GM11168 (cell line): ENCODE results near the gene PANK3.
"Not testable (repeated sequence)": the region's sequence is repeated elsewhere in the genome, so short reads cannot be mapped to it uniquely, and the experiment has no call there.

Source experiments
- in situ Hi-C: fragments of 300-500 bp; cut with MboI; formaldehyde crosslinking; loops from one replicate; pipeline ENCODE4 v1.12.0; 2022; ENCODE audit warnings: low sequenced_read_pairs; ENCODE audit not compliant: unreplicated experiment

Gene PANK3

DNA sequence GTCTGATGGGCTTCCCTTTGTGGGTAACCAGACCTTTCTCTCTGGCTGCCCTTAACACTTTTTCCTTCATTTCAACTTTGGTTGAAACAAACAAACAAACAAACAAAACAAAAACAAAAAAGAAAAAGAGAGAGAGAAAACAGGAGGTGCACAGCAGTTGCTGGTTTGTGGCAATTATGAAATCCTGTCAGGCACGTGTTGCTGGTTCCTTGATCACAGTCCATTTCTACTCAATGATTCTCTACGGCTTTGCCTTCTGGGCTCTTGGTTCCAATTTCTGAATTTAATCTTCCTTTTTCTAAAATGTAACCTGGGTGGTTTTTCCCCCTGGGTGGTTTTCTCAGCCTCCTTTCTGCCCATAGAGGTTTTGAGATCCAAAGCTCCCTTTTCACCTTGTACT lies 17.8 kb upstream of the PANK3 start:
- in situ Hi-C loops: no loop called here

DNA sequence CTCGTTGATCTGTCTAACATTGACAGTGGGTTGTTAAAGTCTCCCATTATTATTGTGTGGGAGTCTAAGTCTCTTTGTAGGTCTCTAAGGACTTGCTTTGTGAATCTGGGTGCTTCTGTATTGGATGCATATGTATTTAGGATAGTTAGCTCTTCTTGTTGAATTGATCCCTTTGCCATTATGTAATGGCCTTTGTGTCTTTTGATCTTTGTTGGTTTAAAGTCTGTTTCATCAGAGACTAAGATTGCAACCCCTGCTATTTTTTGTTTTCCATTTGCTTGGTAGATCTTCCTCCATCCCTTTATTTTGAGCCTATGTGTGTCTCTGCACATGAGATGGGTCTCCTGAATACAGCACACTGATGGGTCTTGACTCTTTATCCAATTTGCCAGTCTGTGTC lies 17.0 kb upstream of the PANK3 start:
- in situ Hi-C loops: not testable (repeated sequence)

DNA sequence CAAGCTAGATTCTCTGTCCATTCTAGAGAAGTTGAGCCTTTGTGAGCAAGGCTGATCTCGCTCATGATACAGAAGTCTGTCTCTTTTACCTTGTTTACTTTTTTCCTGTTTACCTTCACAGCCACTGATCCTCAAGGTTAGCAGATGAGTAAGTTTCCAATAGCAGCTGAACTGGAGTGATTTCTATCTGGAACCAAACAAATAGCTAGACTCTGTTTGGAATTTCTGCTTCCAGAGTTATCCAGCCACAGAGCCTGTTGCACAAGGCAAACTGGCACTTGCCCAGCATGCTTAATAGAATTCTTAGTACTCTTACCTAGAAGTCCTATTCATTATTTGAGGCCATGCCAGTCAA lies 12.8 kb upstream of the PANK3 start:
- in situ Hi-C loops: no loop called here

DNA sequence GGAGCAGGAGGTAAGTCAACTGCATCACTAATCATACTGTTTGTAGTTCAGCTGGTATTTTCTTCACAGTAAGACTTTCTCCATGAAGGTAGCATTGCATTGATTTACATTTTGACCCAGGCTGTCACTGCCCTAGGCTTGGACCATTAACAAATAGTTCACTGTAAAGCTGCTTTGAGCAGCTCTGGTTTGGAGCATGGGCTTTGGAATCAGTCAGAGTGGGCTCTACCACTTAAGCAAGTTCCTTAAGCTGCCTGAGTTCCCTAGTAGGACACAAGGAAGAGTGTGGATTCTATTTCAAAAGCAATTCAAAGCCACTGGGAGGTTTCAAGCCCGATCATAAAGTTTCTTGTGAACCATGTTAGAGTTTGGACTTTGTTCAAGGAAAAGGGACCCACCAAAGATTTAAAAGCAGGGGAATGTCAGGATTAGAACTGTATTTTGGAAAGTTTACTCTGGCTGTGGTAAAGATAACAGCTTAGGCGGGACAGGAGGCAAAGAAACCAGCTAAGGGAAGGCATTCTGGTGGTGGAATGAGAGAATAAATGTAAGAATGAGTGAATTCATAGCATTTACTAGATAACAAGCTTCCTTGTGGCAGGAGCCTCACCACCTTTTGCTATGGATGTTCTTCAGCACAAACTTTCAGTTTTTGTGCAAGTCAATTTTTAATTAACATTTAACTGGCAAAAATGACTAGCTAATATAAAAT lies 12.3 kb upstream of the PANK3 start:
- in situ Hi-C loops: no loop called here

DNA sequence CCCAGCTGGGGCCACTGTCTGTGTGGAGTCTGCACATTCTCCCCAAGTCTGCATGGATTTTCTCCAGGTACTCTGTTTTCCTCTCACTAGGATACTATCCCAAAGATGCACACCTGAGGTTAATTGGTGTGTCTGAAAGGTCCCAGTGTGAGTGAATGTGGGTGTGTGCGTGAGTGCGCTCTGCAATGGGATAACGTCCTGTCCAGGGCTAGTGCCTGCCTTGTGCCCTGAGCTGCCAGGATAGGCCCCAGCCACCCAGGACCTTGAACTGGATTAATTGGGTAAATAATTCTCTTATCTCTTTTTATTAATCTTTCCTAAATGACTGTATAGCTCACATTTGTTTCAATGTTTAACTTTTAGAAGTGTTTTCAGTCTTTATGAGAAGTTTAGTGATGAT lies 11.5 kb upstream of the PANK3 start:
- in situ Hi-C loops: no loop called here

DNA sequence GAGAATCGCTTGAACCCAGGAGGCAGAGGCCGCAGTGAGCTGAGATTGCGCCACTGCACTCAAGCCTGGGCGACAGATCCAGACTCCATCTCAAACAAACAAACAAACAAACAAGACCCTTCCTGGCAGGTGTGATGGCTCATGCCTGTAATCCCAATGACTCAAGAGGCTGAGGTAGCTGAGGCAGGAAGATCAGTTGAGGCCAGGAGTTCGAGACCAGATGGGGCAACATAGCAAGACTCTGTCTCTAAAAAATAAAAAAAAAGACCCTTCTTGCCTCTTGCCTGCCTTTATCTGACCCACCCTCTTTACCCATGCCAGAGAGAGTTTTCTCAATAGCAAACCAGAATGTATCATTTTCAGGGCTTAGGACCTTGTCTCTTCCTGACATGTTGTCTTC lies 8.8 kb upstream of the PANK3 start:
- in situ Hi-C loops: no loop called here

DNA sequence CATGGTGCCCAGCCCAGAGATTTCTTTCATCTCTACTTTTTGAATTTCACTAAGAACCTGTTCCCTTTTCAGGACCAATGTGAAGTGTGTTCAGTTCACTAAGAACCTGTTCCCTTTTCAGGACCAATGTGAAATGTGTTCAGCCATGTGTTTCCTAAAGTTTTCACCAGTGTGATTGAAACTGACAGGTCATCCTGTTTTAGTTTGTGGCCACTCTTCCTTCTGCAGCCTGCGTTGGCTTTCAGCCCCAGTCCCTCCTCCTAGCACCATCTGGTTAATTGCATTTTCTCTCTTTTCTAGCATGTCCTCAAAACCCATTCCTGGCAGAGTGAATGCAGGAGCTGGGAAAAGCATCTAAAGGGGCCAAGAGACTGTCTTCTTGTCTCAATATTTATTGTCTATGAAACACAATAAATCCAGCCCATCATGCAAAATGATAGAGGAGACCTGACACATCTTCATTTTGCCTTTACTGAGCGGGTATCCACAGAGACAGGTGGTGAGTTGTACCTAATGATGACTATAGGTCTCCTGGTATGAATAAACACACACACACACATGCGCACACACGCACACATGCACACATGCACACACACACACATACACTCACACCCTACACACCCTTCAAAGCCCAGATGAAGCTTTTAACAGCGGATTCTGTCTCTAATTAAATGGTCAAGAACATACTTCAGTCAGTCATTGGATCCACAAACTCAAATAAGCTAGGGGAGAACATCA lies 6.1 kb upstream of the PANK3 start:
- in situ Hi-C loops: no loop called here

DNA sequence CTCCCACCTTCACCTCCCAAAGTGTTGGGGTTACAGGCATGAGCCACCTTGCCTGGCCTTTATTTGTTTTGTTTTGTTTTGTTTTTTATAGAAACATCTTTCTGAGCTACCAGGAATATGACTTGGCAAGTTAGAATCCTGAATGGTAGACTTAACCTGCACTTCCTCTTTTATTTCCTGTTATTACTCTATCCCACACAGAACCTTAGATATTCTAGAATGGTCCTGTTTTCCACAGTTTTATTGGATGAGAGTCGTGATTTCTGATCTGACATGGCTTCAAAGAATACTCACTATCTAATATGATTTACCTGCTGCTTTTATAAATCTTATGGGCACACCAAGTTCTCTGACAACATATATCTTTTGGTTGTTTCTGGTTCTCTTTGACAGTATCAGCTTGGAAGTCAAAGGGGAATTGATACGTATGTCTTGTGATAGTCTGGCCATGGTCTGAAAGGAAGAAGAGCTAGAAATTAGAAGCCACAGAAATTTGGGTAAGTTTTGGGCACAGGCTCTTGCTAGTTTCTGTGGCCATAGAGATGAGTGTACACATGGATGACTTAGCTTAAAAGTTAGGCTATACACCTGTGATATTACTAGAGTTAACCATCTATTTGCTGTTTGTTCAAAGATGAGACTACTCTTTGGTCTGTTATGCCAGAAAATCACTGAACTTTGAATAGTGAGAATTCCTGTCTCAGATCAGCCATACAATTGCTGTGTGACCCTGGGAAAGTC lies 4.7 kb upstream of the PANK3 start:
- in situ Hi-C loops: no loop called here

DNA sequence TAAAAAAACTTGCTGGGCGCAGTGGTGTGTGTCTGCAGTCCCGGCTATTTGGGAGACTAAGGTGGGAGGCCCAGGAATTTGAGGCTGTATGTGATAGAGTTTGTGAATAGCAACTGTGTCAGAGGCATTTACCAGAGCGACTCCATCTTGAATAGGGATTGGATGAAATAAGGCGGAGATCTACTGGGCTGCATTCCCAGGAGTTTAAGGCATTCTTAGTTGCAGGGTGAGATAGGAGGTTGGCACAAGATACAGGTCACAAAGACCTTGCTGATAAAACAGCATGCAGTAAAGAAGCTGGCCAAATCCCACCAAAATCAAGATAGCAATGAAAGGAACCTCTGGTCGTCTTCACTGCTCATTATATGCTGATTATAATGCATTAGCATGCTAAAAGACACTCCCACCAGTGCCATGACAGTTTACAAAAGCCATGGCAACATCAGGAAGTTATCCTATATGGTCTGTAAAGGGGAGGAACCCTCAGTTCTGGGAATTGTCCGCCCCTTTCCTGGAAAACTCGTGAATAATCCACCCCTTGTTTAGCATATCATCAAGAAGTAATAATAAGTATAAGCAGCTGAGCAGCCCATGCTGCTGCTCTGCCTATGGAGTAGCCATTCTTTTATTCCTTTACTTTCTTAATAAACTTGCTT lies 1.8 kb upstream of the PANK3 start:
- in situ Hi-C loops: not testable (repeated sequence)

DNA sequence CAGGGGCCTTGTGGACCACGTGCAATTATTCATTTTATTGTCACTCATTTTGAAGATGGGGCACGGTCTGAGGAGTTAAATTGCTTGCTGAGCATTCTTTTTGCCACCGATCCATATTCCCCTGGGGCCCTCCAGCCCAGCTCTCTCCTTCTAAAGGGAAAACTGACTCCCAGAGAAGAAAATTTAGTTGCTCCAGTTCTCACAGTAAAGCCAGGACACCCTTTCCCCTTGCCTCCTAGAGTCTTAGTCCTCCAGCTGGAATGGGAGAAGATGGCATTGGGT lies 1.0 kb upstream of the PANK3 start:
- in situ Hi-C loops: no loop called here

DNA sequence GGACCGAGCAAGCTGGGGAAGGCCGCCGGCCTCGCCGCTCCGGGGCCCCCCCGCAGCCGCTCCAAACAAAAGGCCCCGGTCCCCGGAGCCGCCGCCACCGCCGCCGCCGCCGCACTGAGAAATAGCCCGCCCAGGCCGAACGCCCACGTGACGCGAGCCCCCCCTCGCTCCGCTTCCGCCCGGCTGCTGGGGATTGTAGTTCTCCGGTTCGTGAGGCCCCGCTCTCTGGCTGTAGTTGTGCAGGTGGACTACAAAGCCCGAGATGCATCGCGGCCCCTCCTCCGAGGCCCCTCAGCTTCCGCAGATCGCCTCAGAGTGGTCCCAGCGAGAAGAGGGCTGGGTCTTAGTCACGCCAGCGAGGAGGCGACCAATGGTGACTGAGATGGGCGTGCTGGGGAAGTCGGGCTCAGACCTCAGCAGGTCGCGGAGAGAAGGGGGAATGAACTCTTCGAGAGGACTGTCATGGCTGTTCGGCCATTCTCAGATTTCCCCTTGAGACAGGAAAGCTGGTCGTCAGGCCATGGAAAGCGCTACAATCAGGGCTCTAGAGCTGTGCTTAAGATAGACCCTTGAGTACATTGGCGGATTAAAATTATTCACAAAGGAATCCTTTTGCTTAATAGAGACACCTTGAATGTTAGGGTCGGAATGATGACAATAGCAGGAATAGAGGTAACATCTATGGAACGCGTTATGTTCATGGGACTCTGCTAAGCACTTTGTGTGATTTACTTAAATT lies 489 bp upstream of the PANK3 start:
- in situ Hi-C loops: no loop called here

DNA sequence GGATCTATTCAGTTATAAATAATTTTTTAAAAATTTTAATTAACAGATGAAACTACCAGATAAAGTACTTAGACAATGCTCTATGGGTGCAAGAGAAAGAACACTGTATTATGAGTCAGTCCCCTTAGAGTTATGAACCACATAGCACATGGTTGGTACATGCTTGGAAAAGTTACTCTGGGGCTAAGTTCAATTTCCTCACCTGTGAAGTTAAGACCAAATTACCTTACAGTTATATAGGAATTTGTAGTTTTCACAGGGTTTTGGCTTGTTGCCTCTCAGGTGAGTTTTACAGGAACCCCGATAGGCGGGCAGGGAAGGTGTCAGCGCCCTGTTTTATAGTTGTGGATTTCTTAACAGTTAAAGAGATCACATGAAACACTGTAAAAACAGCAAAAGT lies 1.2 kb downstream of the PANK3 start:
- in situ Hi-C loops: no loop called here

DNA sequence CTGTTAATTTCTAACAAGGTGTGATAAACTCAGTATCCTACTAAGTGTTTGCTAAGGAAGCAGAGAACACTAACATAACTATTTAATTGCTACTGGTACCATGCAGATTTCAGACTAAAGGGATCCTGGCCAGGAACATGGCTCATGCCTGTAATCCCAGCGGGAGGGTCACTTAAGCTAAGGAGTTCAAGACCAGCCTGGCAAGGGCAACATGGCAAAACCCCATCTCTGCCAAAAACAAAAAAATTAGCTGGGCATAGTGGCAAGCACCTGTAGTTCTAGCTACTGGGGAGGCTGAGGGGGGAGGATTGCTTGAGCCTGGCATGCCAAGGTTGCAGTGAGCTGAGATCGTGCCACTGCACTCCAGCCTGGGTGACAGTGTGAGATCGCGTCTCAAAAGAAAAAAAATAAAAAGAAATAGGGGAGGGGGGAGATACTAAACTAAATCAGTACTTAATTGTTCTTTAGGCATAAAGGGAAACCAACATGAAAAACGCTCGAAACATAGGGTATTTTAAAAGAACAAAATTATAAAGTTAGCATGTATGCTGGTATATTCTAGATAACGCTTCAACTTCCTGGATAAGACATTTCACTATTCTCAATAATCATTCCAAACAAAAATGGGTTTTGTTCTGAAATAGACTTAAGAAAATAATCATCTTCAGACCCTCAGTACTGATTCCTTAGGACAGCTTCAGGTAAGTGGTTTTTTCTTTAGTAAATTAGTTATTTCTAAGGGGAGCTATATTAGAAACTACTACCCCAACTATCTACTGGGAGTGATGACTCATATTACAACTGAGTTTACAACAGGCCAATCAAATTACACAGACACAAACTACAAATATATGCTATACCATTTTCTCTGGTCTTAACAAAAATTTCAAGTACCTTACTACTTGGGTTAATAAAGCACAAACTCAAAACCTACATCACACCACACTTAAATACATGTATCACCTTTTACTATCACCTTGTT lies 3.5 kb downstream of the PANK3 start:
- in situ Hi-C loops: no loop called here

DNA sequence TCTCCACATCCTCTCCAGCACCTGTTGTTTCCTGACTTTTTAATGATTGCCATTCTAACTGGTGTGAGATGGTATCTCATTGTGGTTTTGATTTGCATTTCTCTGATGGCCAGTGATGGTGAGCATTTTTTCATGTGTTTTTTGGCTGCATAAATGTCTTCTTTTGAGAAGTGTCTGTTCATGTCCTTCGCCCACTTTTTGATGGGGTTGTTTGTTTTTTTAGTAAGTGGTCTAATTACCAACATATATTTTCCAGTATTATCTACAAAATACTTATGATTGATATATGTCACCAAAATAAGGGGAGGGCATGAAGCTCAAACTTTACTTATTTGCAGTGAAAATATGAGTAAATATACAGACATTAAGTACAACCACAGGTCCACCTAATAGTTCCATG lies 5.0 kb downstream of the PANK3 start:
- in situ Hi-C loops: not testable (repeated sequence)

DNA sequence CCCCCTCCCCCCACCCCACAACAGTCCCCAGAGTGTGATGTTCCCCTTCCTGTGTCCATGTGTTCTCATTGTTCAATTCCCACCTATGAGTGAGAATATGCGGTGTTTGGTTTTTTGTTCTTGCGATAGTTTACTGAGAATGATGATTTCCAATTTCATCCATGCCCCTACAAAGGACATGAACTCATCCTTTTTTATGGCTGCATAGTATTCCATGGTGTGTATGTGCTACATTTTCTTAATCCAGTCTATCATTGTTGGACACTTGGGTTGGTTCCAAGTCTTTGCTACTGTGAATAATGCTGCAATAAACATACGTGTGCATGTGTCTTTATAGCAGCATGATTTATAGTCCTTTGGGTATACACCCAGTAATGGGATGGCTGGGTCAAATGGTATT lies 5.5 kb downstream of the PANK3 start:
- in situ Hi-C loops: not testable (repeated sequence)

DNA sequence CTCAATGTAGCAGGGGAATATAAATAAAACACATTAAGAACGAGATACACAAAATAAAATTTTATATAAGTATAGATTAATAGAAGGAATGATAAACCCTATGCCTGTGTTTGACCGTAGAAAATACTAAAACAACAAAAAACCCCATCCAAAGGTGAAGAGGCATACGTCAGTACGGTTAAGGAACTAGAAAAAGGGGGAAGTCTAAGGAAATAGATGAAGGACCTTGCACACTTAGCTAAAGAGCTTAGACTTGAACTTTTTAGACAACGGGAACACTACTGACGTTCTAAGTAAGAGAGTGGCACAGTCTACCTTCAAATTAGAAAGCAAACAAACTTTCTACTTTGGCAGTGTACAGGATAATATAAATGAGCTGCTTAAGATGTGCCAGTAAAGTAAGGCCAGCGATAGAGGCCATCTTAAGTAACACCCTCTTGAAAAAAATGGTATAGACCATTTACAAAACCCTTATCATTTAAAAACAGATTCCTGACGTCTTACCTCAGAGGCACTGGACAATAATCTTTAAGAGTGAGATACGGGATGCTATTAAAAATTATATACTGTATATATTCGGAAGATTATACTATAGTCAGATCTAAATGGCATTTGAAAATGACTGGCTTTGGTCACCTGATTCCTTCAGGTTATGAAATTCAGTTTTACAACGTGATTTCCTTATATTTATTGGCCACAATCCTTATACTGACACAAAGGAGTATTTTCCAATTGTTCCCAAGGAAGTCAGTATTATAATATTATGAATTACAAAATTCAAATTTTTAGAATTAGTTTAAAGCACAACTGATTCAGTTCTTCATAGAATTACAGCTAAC lies 8.5 kb downstream of the PANK3 start:
- in situ Hi-C loops: no loop called here

DNA sequence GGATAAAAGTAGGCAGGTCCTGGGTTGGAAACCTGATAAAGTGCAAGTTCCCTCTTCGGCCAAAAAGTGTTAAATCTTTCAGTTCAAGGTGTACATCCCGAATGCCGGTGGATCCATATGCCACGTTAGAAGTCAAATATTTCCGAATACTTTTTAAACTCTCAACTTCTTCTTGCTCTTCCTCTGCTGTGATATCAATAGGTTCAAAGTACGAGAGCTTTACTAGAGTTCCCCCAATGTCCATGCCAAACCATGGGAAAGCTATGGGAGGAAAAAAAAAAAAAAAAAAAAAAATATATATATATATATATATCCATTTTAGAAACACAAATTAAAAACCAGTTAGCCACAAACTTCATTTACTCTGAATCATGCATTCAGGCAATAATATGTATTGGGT lies 10.4 kb downstream of the PANK3 start:
- in situ Hi-C loops: no loop called here

DNA sequence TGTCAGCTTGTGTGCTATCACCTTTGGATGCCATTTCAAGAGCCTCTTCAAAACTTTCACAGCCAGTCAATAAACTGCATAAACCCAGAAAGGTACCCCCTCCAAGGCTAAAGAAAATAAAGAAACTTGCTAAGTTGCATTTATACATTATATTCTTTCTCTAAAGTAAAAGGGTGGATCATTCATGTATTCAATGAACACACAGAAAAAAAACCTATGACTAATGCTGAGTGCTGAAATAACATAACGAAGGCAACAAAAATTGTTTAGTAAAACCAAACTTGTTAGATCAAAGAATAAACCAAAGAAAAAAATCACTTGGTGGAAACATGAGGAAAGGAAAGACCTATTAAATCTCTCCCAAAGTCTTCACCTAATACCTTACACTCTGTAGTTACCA lies 15.2 kb downstream of the PANK3 start:
- in situ Hi-C loops: no loop called here

DNA sequence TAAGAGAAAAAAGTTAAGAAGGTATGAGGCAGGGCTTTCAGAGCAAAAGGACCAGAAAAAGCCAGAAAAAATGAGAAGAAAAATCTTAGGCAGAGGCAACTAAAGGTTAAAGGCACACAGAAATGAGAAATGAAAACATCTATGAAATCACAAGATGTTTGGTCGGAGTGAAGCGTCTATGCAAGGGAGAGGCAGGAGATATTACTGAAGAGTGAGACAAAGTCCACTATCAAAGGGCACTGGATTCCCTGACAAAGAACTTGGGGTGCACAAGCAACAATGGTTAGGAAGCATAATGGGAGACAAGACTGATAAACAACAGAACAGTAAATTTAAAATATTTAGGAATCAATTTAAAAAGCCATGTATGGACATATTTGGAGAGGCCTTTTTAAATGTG lies 16.9 kb downstream of the PANK3 start:
- in situ Hi-C loops: no loop called here
